SK-N-SH (cell line): ENCODE measurements around the gene ZFYVE9. TPM values are rescaled to one million over a fixed set of nuclear protein-coding genes. Genes with fewer than 3 reads are reported as not detected.

Source experiments
- CTCF ChIA-PET: fragments of 300-600, 350-600 bp; formaldehyde crosslinking; extraction: SDS; loops from one replicate; lab custom pipeline; 2021; lab: Yijun Ruan, JAX
- POLR2A ChIA-PET: fragments of 350-600 bp; sonication (Branson Sonifier 250); formaldehyde crosslinking; extraction: SDS; loops from one replicate; lab custom pipeline; 2020; ENCODE audit warnings: antibody characterized with exemption, inconsistent platforms; lab: Yijun Ruan, JAX
- DNase-seq: peaks from one replicate; pipeline ENCODE4 v3.0.0; 2012
- H2AFZ ChIP-seq: fragments of 200-600 bp; sonication (generic); 2 replicates; pipeline ENCODE4 v1.8.1; 2016; ENCODE audit warnings: antibody characterized with exemption, mild to moderate bottlenecking, low read depth
- H3F3A ChIP-seq: fragments of 200-600 bp; sonication (generic); replicated peaks from 2 replicates; pipeline ENCODE3; 2016; ENCODE audit warnings: antibody characterized with exemption, mild to moderate bottlenecking; ENCODE audit not compliant: insufficient read depth
- H3K27ac ChIP-seq, 2 experiments: fragments of 200-500 bp in 1 of 2; fragments of 200-600 bp in 1 of 2; sonication (Bioruptor generic) in 1 of 2; sonication (generic), shearing (Covaris generic) in 1 of 2; 2 replicates each; pipeline versions ENCODE4 v1.5.1 to v1.6.1; 2014 to 2016; ENCODE audit warnings: low read depth in 2 of 2, inconsistent platforms in 1 of 2, low read length in 1 of 2, mild to moderate bottlenecking in 1 of 2, mixed read lengths in 1 of 2
- H3K27me3 ChIP-seq: fragments of 200-600 bp; sonication (generic), shearing (Covaris generic); 2 replicates; pipeline ENCODE4 v1.6.1; 2016; ENCODE audit warnings: mixed run types; ENCODE audit not compliant: insufficient read depth
- H3K36me3 ChIP-seq, 2 experiments: fragments of 200-500 bp in 1 of 2; fragments of 200-600 bp in 1 of 2; sonication (Bioruptor generic) in 1 of 2; sonication (generic) in 1 of 2; replicated peaks in 1 of 2; 2 replicates each; pipeline versions ENCODE3 to v1.5.1; 2014 to 2016; ENCODE audit warnings: low read length in 1 of 2, mild to moderate bottlenecking in 1 of 2; ENCODE audit not compliant: insufficient read depth in 2 of 2, control insufficient read depth in 1 of 2
- H3K4me1 ChIP-seq, 2 experiments: fragments of 200-500 bp in 1 of 2; fragments of 200-600 bp in 1 of 2; sonication (Bioruptor generic) in 1 of 2; sonication (generic), shearing (Covaris generic) in 1 of 2; 2 replicates each; pipeline versions ENCODE4 v1.5.1 to v1.6.1; 2014 to 2016; ENCODE audit warnings: low read depth in 1 of 2, low read length in 1 of 2, mixed run types in 1 of 2; ENCODE audit not compliant: insufficient read depth in 2 of 2, control insufficient read depth in 1 of 2
- H3K4me2 ChIP-seq: fragments of 200-600 bp; sonication (generic), shearing (Covaris generic); 2 replicates; pipeline ENCODE4 v1.6.1; 2017; ENCODE audit warnings: mixed run types
- H3K4me3 ChIP-seq, 2 experiments: fragments of 200-500 bp in 1 of 2; fragments of 200-600 bp in 1 of 2; sonication (Bioruptor generic) in 1 of 2; sonication (generic), shearing (Covaris generic) in 1 of 2; 2 replicates each; pipeline versions ENCODE4 v1.5.1 to v1.8.1; 2014 to 2016; ENCODE audit warnings: low read depth in 2 of 2, inconsistent platforms in 1 of 2, low read length in 1 of 2, mild to moderate bottlenecking in 1 of 2, mixed read lengths in 1 of 2, moderate library complexity in 1 of 2
- H3K79me2 ChIP-seq: fragments of 200-600 bp; sonication (generic); 2 replicates; pipeline ENCODE4 v1.8.1; 2017; ENCODE audit warnings: mild to moderate bottlenecking; ENCODE audit not compliant: insufficient read depth
- H3K9ac ChIP-seq: fragments of 200-600 bp; sonication (generic); 2 replicates; pipeline ENCODE4 v1.6.1; 2017; ENCODE audit warnings: mixed run types
- H3K9me2 ChIP-seq: fragments of 200-600 bp; sonication (generic); 2 replicates; pipeline ENCODE4 v1.6.1; 2017; ENCODE audit warnings: mixed run types
- H3K9me3 ChIP-seq: fragments of 200-600 bp; sonication (generic); 2 replicates; pipeline ENCODE4 v1.6.1; 2017; ENCODE audit warnings: mixed run types, mild to moderate bottlenecking, moderate library complexity
- H4K20me1 ChIP-seq: fragments of 200-600 bp; sonication (generic); 2 replicates; pipeline ENCODE4 v1.6.1; 2017; ENCODE audit warnings: mild to moderate bottlenecking, mixed run types; ENCODE audit not compliant: insufficient read depth
- ELF1 ChIP-seq: IDR thresholded peaks from 2 replicates; pipeline ENCODE4 v1.4.0; 2012
- EP300 ChIP-seq, 2 experiments: IDR thresholded peaks; 2 replicates each; pipeline versions ENCODE4 v1.4.0 to v1.6.1; 2012; ENCODE audit warnings: borderline replicate concordance in 1 of 2, low read depth in 1 of 2, low read length in 1 of 2
- FOSL2 ChIP-seq: IDR thresholded peaks from 2 replicates; pipeline ENCODE4 v1.4.0; 2012; ENCODE audit warnings: low read depth, mild to moderate bottlenecking, moderate library complexity, borderline replicate concordance
- FOXJ3 ChIP-seq: sonication (generic); formaldehyde crosslinking; IDR thresholded peaks from 2 replicates; pipeline ENCODE4 v1.5.1; 2020; ENCODE audit warnings: mild to moderate bottlenecking, missing genetic modification reagents
- FOXM1 ChIP-seq: IDR thresholded peaks from 2 replicates; pipeline ENCODE4 v1.4.0; 2012; ENCODE audit warnings: low read depth, mild to moderate bottlenecking
- GABPA ChIP-seq: IDR thresholded peaks from 2 replicates; pipeline ENCODE4 v1.4.0; 2012; ENCODE audit warnings: low read depth, mild to moderate bottlenecking
- GATA2 ChIP-seq: sonication (generic); formaldehyde crosslinking; IDR thresholded peaks from 2 replicates; pipeline ENCODE4 v1.5.0; 2020; ENCODE audit warnings: mild to moderate bottlenecking, missing genetic modification reagents
- JUND ChIP-seq: IDR thresholded peaks from 2 replicates; pipeline ENCODE4 v1.4.0; 2012
- MEF2A ChIP-seq: IDR thresholded peaks from 2 replicates; pipeline ENCODE4 v1.4.0; 2012; ENCODE audit warnings: low read depth, borderline replicate concordance
- POLR2AphosphoS5 ChIP-seq: IDR thresholded peaks from 2 replicates; pipeline ENCODE4 v1.6.1; 2012; ENCODE audit warnings: low read depth, low read length
- RAD21 ChIP-seq: IDR thresholded peaks from 2 replicates; pipeline ENCODE4 v1.6.1; 2012; ENCODE audit warnings: mild to moderate bottlenecking, low read length
- RCOR1 ChIP-seq: fragments of 150-350 bp; IDR thresholded peaks from 2 replicates; pipeline ENCODE4 v1.6.1; 2017; ENCODE audit warnings: antibody characterized with exemption, low read length
- RFX5 ChIP-seq: IDR thresholded peaks from 2 replicates; pipeline ENCODE4 v1.6.1; 2012; ENCODE audit warnings: mild to moderate bottlenecking, improper control_type of control experiment, low read length
- RXRA ChIP-seq: IDR thresholded peaks from 2 replicates; pipeline ENCODE4 v1.4.0; 2012; ENCODE audit warnings: low read depth, mild to moderate bottlenecking, borderline replicate concordance
- SIN3A ChIP-seq: IDR thresholded peaks from 2 replicates; pipeline ENCODE4 v1.6.1; 2012; ENCODE audit warnings: low read depth, mild to moderate bottlenecking, low read length, moderate library complexity, borderline replicate concordance
- WGBS: methylation state at CpG from one replicate; pipeline ENCODE4 v1.1.6; 2017; ENCODE audit warnings: low lambda C conversion rate; 5-methylcytosine and 5-hydroxymethylcytosine counted together
- polyA plus RNA-seq, 3 experiments: library from polyadenylated mRNA; depleted of rRNA; stranded (reverse); fragments of >200 nt; gene quantifications; 2 replicates each; pipeline ENCODE4 v1.2.3, GENCODE V29; 2012
- TF ChIP-seq, protein P1 (sequence below): IDR thresholded peaks from 2 replicates; pipeline ENCODE4 v1.4.0; 2012; ENCODE audit warnings: low read depth, borderline replicate concordance
- TF ChIP-seq, protein P2 (sequence below): IDR thresholded peaks from 2 replicates; pipeline ENCODE4 v1.4.0; 2012; ENCODE audit warnings: low read depth
- TF ChIP-seq, protein P3 (sequence below): fragments of 150-350 bp; IDR thresholded peaks from 2 replicates; pipeline ENCODE4 v1.6.1; 2017; ENCODE audit warnings: antibody characterized with exemption, low read length, low read depth, borderline replicate concordance
- TF ChIP-seq, protein P4 (sequence below): IDR thresholded peaks from 2 replicates; pipeline ENCODE4 v1.4.0; 2012; ENCODE audit warnings: low read depth, borderline replicate concordance
- TF ChIP-seq, protein P5 (sequence below): fragments of 200-600 bp; sonication (generic); IDR thresholded peaks from 2 replicates; pipeline ENCODE4 v1.6.1; 2017; ENCODE audit warnings: antibody characterized with exemption, mild to moderate bottlenecking, moderate library complexity
- TF ChIP-seq, protein P6 (sequence below): IDR thresholded peaks from 2 replicates; pipeline ENCODE4; 2012

Gene ZFYVE9
- polyA plus RNA-seq, 1 of the 3 experiments (the other 2 are of a cell fraction) = 4.1 TPM

DNA sequence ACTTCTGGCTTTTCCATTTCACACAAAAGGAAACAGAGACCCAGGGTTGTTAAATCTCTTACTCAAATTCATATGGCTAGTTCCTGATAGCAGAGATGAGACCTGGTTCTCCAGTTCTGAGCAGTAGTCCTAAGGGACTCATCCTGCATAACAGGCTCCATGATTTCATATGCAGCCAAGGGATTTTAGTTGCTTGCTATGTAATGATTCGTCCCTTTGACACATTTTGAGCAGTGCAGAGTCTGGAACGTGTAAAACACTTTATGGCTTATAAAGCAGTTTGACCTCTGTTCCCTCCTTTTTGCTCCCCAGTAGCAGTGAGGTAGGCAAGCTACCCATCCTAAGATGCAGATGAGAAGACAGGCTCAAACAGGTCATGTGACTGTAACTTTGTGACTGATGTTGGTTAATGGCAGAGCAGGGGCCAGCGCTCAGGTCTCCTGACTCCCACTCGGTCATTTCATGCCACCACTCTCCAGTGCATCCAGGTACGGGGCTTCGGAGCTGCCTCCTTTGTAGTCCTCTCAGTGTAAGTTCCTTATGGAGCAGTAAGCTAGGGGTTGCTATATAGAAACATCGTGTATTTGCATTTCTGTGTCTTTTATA is 199.9 kb downstream of the ZFYVE9 start:
- 96% methylated on average over 6 of the region's 7 CpGs for WGBS
- H3K36me3 ChIP-seq = peaks cover 17 to 21% of the 10 kb centered on the region in 2 experiments
- ChIA-PET CTCF (interaction anchor here (1.0 kb wide), 1 partner anchor 10 kb away, joined by 3 read pairs; no protein-coding TSS in a partner anchor), POLR2A (no interaction called here)
- no peak for TF ChIP-seq GATA2 (CRISPR knock-in tag)
- no peak for TF ChIP-seq EP300 (IDR thresholded peaks at IDR 0.05; ENCODE audit: borderline replicate concordance in 1 of 2, low read depth in 1 of 2, low read length in 1 of 2)
- TF ChIP-seq RXRA = no peak
- TF ChIP-seq RFX5 = no peak
- no peak for TF ChIP-seq MEF2A
- no peak for TF ChIP-seq RAD21
- TF ChIP-seq, protein P1, sequence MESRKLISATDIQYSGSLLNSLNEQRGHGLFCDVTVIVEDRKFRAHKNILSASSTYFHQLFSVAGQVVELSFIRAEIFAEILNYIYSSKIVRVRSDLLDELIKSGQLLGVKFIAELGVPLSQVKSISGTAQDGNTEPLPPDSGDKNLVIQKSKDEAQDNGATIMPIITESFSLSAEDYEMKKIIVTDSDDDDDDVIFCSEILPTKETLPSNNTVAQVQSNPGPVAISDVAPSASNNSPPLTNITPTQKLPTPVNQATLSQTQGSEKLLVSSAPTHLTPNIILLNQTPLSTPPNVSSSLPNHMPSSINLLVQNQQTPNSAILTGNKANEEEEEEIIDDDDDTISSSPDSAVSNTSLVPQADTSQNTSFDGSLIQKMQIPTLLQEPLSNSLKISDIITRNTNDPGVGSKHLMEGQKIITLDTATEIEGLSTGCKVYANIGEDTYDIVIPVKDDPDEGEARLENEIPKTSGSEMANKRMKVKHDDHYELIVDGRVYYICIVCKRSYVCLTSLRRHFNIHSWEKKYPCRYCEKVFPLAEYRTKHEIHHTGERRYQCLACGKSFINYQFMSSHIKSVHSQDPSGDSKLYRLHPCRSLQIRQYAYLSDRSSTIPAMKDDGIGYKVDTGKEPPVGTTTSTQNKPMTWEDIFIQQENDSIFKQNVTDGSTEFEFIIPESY = no peak
- no peak for TF ChIP-seq ELF1
- TF ChIP-seq, protein P2, sequence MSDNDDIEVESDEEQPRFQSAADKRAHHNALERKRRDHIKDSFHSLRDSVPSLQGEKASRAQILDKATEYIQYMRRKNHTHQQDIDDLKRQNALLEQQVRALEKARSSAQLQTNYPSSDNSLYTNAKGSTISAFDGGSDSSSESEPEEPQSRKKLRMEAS = no peak
- no peak for TF ChIP-seq JUND
- no peak for TF ChIP-seq POLR2AphosphoS5
- TF ChIP-seq, protein P3, sequence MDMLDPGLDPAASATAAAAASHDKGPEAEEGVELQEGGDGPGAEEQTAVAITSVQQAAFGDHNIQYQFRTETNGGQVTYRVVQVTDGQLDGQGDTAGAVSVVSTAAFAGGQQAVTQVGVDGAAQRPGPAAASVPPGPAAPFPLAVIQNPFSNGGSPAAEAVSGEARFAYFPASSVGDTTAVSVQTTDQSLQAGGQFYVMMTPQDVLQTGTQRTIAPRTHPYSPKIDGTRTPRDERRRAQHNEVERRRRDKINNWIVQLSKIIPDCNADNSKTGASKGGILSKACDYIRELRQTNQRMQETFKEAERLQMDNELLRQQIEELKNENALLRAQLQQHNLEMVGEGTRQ = no peak
- no peak for TF ChIP-seq GABPA
- H3K9me2 ChIP-seq = no peaks in the 10 kb centered on the region
- H4K20me1 ChIP-seq = no peaks in the 10 kb centered on the region
- H2AFZ ChIP-seq = no peak overlapping the region
- H3K9me3 ChIP-seq = no peaks in the 10 kb centered on the region
- no peak overlapping the region for H3K27ac ChIP-seq
- no peaks in the 10 kb centered on the region for H3K27me3 ChIP-seq
- H3K4me3 ChIP-seq = no peak overlapping the region
- H3F3A ChIP-seq = no peaks in the 10 kb centered on the region
- no peak for DNase-seq
- no peak overlapping the region for H3K9ac ChIP-seq
- no peak overlapping the region for H3K4me2 ChIP-seq
- no peaks in the 10 kb centered on the region for H3K4me1 ChIP-seq
- H3K79me2 ChIP-seq = no peaks in the 10 kb centered on the region

DNA sequence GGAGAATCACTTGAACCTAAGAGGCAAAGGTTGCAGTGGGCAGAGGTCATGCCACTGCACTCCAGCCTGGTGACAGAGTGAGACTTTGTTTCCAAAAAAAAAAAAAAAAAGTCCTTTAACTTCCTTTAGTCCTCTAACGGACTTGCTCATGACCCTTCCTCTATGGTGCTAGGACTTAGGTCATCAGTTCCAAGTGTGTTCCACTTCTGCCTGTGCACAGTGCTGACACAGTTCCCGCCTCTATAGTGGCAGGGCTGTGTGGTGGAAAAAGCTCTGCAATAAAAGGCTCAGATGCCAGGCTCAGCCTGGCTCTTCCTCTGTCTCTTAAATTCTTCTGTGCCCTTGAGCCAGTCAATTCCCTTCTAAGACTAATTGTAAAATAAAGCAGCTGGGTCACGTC is 202.1 kb downstream of the ZFYVE9 start:
- H3K4me3 ChIP-seq = no peak overlapping the region
- no peak for DNase-seq
- no peaks in the 10 kb centered on the region for H3K9me2 ChIP-seq
- WGBS = 100% methylated on average over 3 of the region's 3 CpGs
- no peak overlapping the region for H2AFZ ChIP-seq
- peaks cover 8 to 24% of the 10 kb centered on the region in 2 experiments for H3K36me3 ChIP-seq
- H3K27ac ChIP-seq = no peak overlapping the region
- no peaks in the 10 kb centered on the region for H3K27me3 ChIP-seq
- CTCF ChIA-PET = interaction anchor here (2.3 kb wide), 1 partner anchor 217 kb away, joined by 10 read pairs; no protein-coding TSS in a partner anchor
- H3K4me2 ChIP-seq = no peak overlapping the region
- no peaks in the 10 kb centered on the region for H4K20me1 ChIP-seq
- POLR2A ChIA-PET = no interaction called here
- peaks cover 8% of the 10 kb centered on the region for H3F3A ChIP-seq
- peaks cover 0 to 4% of the 10 kb centered on the region in 2 experiments; a peak in 1 of 4 replicates for H3K4me1 ChIP-seq
- H3K79me2 ChIP-seq = no peaks in the 10 kb centered on the region
- H3K9me3 ChIP-seq = no peaks in the 10 kb centered on the region
- no peak overlapping the region for H3K9ac ChIP-seq
- TF ChIP-seq GABPA = no peak
- TF ChIP-seq RCOR1 = no peak
- TF ChIP-seq FOXJ3 (CRISPR knock-in tag) = no peak
- TF ChIP-seq RAD21 = no peak
- TF ChIP-seq JUND = no peak
- TF ChIP-seq SIN3A = no peak
- TF ChIP-seq FOSL2 = no peak
- no peak for TF ChIP-seq FOXM1
- TF ChIP-seq, protein P4, sequence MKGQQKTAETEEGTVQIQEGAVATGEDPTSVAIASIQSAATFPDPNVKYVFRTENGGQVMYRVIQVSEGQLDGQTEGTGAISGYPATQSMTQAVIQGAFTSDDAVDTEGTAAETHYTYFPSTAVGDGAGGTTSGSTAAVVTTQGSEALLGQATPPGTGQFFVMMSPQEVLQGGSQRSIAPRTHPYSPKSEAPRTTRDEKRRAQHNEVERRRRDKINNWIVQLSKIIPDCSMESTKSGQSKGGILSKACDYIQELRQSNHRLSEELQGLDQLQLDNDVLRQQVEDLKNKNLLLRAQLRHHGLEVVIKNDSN = no peak
- TF ChIP-seq, protein P5, sequence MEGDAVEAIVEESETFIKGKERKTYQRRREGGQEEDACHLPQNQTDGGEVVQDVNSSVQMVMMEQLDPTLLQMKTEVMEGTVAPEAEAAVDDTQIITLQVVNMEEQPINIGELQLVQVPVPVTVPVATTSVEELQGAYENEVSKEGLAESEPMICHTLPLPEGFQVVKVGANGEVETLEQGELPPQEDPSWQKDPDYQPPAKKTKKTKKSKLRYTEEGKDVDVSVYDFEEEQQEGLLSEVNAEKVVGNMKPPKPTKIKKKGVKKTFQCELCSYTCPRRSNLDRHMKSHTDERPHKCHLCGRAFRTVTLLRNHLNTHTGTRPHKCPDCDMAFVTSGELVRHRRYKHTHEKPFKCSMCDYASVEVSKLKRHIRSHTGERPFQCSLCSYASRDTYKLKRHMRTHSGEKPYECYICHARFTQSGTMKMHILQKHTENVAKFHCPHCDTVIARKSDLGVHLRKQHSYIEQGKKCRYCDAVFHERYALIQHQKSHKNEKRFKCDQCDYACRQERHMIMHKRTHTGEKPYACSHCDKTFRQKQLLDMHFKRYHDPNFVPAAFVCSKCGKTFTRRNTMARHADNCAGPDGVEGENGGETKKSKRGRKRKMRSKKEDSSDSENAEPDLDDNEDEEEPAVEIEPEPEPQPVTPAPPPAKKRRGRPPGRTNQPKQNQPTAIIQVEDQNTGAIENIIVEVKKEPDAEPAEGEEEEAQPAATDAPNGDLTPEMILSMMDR = no peak
- TF ChIP-seq, protein P6, sequence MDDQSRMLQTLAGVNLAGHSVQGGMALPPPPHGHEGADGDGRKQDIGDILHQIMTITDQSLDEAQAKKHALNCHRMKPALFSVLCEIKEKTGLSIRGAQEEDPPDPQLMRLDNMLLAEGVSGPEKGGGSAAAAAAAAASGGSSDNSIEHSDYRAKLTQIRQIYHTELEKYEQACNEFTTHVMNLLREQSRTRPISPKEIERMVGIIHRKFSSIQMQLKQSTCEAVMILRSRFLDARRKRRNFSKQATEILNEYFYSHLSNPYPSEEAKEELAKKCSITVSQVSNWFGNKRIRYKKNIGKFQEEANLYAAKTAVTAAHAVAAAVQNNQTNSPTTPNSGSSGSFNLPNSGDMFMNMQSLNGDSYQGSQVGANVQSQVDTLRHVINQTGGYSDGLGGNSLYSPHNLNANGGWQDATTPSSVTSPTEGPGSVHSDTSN = no peak
- TF ChIP-seq, protein P2 = no peak
